B cell (primary cell): ENCODE measurements around the gene IPCEF1.

Experiments used
- CTCF ChIP-seq: fragments of 200-600 bp; IDR thresholded peaks from one replicate; pipeline ENCODE4 v1.8.0; 2022; ENCODE audit warnings: antibody characterized with exemption, mild to moderate bottlenecking
- EZH2 ChIP-seq: IDR thresholded peaks from 2 replicates; pipeline ENCODE4 v1.6.1; 2012; ENCODE audit warnings: borderline replicate concordance, low read depth, mild to moderate bottlenecking, moderate library complexity, low read length; ENCODE audit not compliant: insufficient read depth, poor library complexity, severe bottlenecking

- no peak for TF ChIP-seq CTCF
- no peak for TF ChIP-seq EZH2
Measured at GRCh38 chr6:154242617-154243357, 113.8 kb downstream of the IPCEF1 start.
